Activated naive CD4-positive, alpha-beta T cell treated with anti-CD3 and anti-CD28 coated beads for 36 hours (primary cell): ENCODE measurements around the gene PSIP1. TPM values are rescaled to one million over a fixed set of nuclear protein-coding genes. Genes with fewer than 3 reads are reported as not detected.

Experiments
- CTCF ChIA-PET: fragments of 350-600 bp; sonication (Branson Sonifier 250); formaldehyde crosslinking; loops from one replicate; lab custom pipeline; 2021; ENCODE audit warnings: antibody characterized with exemption; lab: Charles Lee
- DNase-seq: peaks from one replicate; pipeline ENCODE4 v3.0.0-alpha.2; 2020
- H3K27ac Mint-ChIP-seq: one replicate; pipeline ENCODE4 v1.8.0; 2021; ENCODE audit warnings: mild to moderate bottlenecking, mixed read lengths
- H3K27me3 Mint-ChIP-seq: one replicate; pipeline ENCODE4 v1.8.0; 2021; ENCODE audit warnings: low read depth, mixed read lengths
- H3K36me3 Mint-ChIP-seq: one replicate; pipeline ENCODE4 v1.8.0; 2021; ENCODE audit warnings: low read depth, mixed read lengths
- H3K4me1 Mint-ChIP-seq: one replicate; pipeline ENCODE4 v1.8.0; 2021; ENCODE audit warnings: low read depth, mixed read lengths
- H3K4me3 Mint-ChIP-seq: one replicate; pipeline ENCODE4 v1.8.0; 2021; ENCODE audit warnings: mild to moderate bottlenecking, moderate library complexity, mixed read lengths
- H3K9me3 Mint-ChIP-seq: one replicate; pipeline ENCODE4 v1.8.0; 2021; ENCODE audit warnings: mixed read lengths
- intact Hi-C: fragments of 100-400 bp; cut with micrococcal nuclease; formaldehyde crosslinking; loops from one replicate; pipeline ENCODE4 v1.15.1; 2023
- total RNA-seq, 2 experiments: library from RNA; stranded (reverse); gene quantifications; one replicate each; pipeline ENCODE4 v1.2.3, GENCODE V29; 2021

Gene PSIP1
- total RNA-seq, 2 experiments from 2014 or later, result 161 to 164 TPM

GRCh38 chr9:15525958-15526357 is 15.2 kb upstream of the PSIP1 start:
- Mint-ChIP-seq H3K4me1 (peaks cover 5% of the 10 kb centered on the region), H3K9me3 (no peaks in the 10 kb centered on the region), H3K36me3 (no peaks in the 10 kb centered on the region), H3K4me3 (no peak overlapping the region), H3K27me3 (no peaks in the 10 kb centered on the region), H3K27ac (no peak overlapping the region)
- CTCF ChIA-PET, result no interaction called here
- intact Hi-C loops, result no loop called here
- no peak for DNase-seq

GRCh38 chr9:15524845-15525455 is 14.2 kb upstream of the PSIP1 start:
- Mint-ChIP-seq H3K27ac (no peak overlapping the region), H3K27me3 (no peaks in the 10 kb centered on the region), H3K4me3 (no peak overlapping the region), H3K9me3 (no peaks in the 10 kb centered on the region), H3K4me1 (peaks cover 5% of the 10 kb centered on the region), H3K36me3 (no peaks in the 10 kb centered on the region)
- intact Hi-C loops, result no loop called here
- DNase-seq, result no peak
- CTCF ChIA-PET, result no interaction called here

GRCh38 chr9:15522130-15522755 is 11.5 kb upstream of the PSIP1 start:
- no peak overlapping the region for H3K27ac Mint-ChIP-seq
- H3K9me3 Mint-ChIP-seq, result no peaks in the 10 kb centered on the region
- no peaks in the 10 kb centered on the region for H3K27me3 Mint-ChIP-seq
- H3K36me3 Mint-ChIP-seq, result no peaks in the 10 kb centered on the region
- CTCF ChIA-PET, result interaction anchor here (0.7 to 1.5 kb wide), 3 partner anchors 9 to 31 kb away, joined by 3 read pairs; partner anchors contain the start of gene CCDC171
- H3K4me3 Mint-ChIP-seq, result no peak overlapping the region
- DNase-seq, result no peak
- H3K4me1 Mint-ChIP-seq, result peaks cover 5% of the 10 kb centered on the region
- intact Hi-C loops, result no loop called here

GRCh38 chr9:15521254-15521653 is 10.5 kb upstream of the PSIP1 start:
- Mint-ChIP-seq H3K9me3 (no peaks in the 10 kb centered on the region), H3K27me3 (no peaks in the 10 kb centered on the region), H3K4me1 (peaks cover 5% of the 10 kb centered on the region), H3K36me3 (no peaks in the 10 kb centered on the region), H3K4me3 (no peak overlapping the region), H3K27ac (no peak overlapping the region)
- intact Hi-C loops, result no loop called here
- no peak for DNase-seq
- CTCF ChIA-PET, result no interaction called here

GRCh38 chr9:15519831-15520230 is 9.1 kb upstream of the PSIP1 start:
- H3K27ac Mint-ChIP-seq, result no peak overlapping the region
- no peak for DNase-seq
- intact Hi-C loops, result no loop called here
- peaks cover 5% of the 10 kb centered on the region for H3K4me1 Mint-ChIP-seq
- CTCF ChIA-PET, result no interaction called here
- no peaks in the 10 kb centered on the region for H3K27me3 Mint-ChIP-seq
- H3K36me3 Mint-ChIP-seq, result no peaks in the 10 kb centered on the region
- H3K9me3 Mint-ChIP-seq, result no peaks in the 10 kb centered on the region
- H3K4me3 Mint-ChIP-seq, result no peak overlapping the region

GRCh38 chr9:15513335-15513734 is 2.6 kb upstream of the PSIP1 start:
- Mint-ChIP-seq H3K27me3 (no peaks in the 10 kb centered on the region), H3K36me3 (peaks cover 15% of the 10 kb centered on the region), H3K4me1 (peaks cover 30% of the 10 kb centered on the region), H3K9me3 (no peaks in the 10 kb centered on the region), H3K4me3 (no peak overlapping the region), H3K27ac (no peak overlapping the region)
- CTCF ChIA-PET, result interaction anchor here (0.6 to 1.3 kb wide), 4 partner anchors 19 to 40 kb away, joined by 3 to 4 read pairs (median 4); partner anchors contain the start of gene CCDC171
- no peak for DNase-seq
- intact Hi-C loops, result loop anchor here (5.0 kb wide), 2 partner anchors 286 to 521 kb away; no protein-coding TSS in a partner anchor

GRCh38 chr9:15512889-15513288 is 2.1 kb upstream of the PSIP1 start:
- no peak overlapping the region for H3K4me3 Mint-ChIP-seq
- H3K4me1 Mint-ChIP-seq, result peaks cover 34% of the 10 kb centered on the region
- CTCF ChIA-PET, result interaction anchor here (0.6 to 2.2 kb wide), 7 partner anchors 13 to 40 kb away, joined by 3 to 7 read pairs (median 4); partner anchors contain the start of gene CCDC171
- H3K27ac Mint-ChIP-seq, result no peak overlapping the region
- no peaks in the 10 kb centered on the region for H3K9me3 Mint-ChIP-seq
- intact Hi-C loops, result loop anchor here (5.0 kb wide), 2 partner anchors 286 to 521 kb away; no protein-coding TSS in a partner anchor
- H3K27me3 Mint-ChIP-seq, result no peaks in the 10 kb centered on the region
- H3K36me3 Mint-ChIP-seq, result peaks cover 19% of the 10 kb centered on the region
- no peak for DNase-seq

- intact Hi-C loops, result loop anchor here (5.0 kb wide), 2 partner anchors 285 to 520 kb away; no protein-coding TSS in a partner anchor
- Mint-ChIP-seq H3K27ac (peak overlapping the region; percentile 46), H3K9me3 (no peaks in the 10 kb centered on the region), H3K27me3 (no peaks in the 10 kb centered on the region), H3K4me1 (peaks cover 39% of the 10 kb centered on the region), H3K4me3 (peak overlapping the region; percentile 42), H3K36me3 (peaks cover 22% of the 10 kb centered on the region)
- DNase-seq, result no peak
- CTCF ChIA-PET, result interaction anchor here (0.5 to 2.2 kb wide), 10 partner anchors 8 to 42 kb away, joined by 3 to 7 read pairs (median 4); partner anchors contain the start of gene CCDC171
Measured at GRCh38 chr9:15512204-15512603, 1.4 kb upstream of the PSIP1 start.

- intact Hi-C loops, result loop anchor here (2.0 to 5.0 kb wide), 3 partner anchors 203 to 518 kb away; partner anchors contain the start of gene TTC39B
- peak; percentile 77 for DNase-seq
- Mint-ChIP-seq H3K27ac (peak overlapping the region; percentile 93), H3K4me3 (peak overlapping the region; percentile 92), H3K4me1 (peaks cover 55% of the 10 kb centered on the region), H3K27me3 (no peaks in the 10 kb centered on the region), H3K36me3 (peaks cover 39% of the 10 kb centered on the region), H3K9me3 (no peaks in the 10 kb centered on the region)
- CTCF ChIA-PET, result interaction anchor here (1.0 to 1.5 kb wide), 2 partner anchors 42 to 302 kb away, joined by 3 to 4 read pairs; no protein-coding TSS in a partner anchor
Measured at GRCh38 chr9:15509931-15510788, 610 bp downstream of the PSIP1 start.

GRCh38 chr9:15505921-15506320 is 4.8 kb downstream of the PSIP1 start:
- peaks cover 60% of the 10 kb centered on the region for H3K4me1 Mint-ChIP-seq
- peaks cover 57% of the 10 kb centered on the region for H3K36me3 Mint-ChIP-seq
- H3K4me3 Mint-ChIP-seq, result no peak overlapping the region
- no peaks in the 10 kb centered on the region for H3K9me3 Mint-ChIP-seq
- intact Hi-C loops, result no loop called here
- CTCF ChIA-PET, result interaction anchor here (2.0 kb wide), 1 partner anchor 27 kb away, joined by 4 read pairs; no protein-coding TSS in a partner anchor
- DNase-seq, result no peak
- H3K27ac Mint-ChIP-seq, result peak overlapping the region; percentile 8
- no peaks in the 10 kb centered on the region for H3K27me3 Mint-ChIP-seq

- DNase-seq, result no peak
- Mint-ChIP-seq H3K36me3 (peaks cover 43% of the 10 kb centered on the region), H3K4me1 (peaks cover 60% of the 10 kb centered on the region), H3K27ac (no peak overlapping the region), H3K27me3 (no peaks in the 10 kb centered on the region), H3K4me3 (no peak overlapping the region), H3K9me3 (no peaks in the 10 kb centered on the region)
- CTCF ChIA-PET, result interaction anchor here (0.6 to 1.6 kb wide), 2 partner anchors 36 to 49 kb away, joined by 3 to 7 read pairs; no protein-coding TSS in a partner anchor
- intact Hi-C loops, result no loop called here
Measured at GRCh38 chr9:15501803-15502202, 9.0 kb downstream of the PSIP1 start.

- H3K27ac Mint-ChIP-seq, result no peak overlapping the region
- no peaks in the 10 kb centered on the region for H3K27me3 Mint-ChIP-seq
- peaks cover 41% of the 10 kb centered on the region for H3K36me3 Mint-ChIP-seq
- H3K4me1 Mint-ChIP-seq, result peaks cover 61% of the 10 kb centered on the region
- no peaks in the 10 kb centered on the region for H3K9me3 Mint-ChIP-seq
- CTCF ChIA-PET, result interaction anchor here (0.6 to 1.9 kb wide), 4 partner anchors 9 to 50 kb away, joined by 3 to 7 read pairs (median 4); no protein-coding TSS in a partner anchor
- intact Hi-C loops, result no loop called here
- no peak overlapping the region for H3K4me3 Mint-ChIP-seq
- no peak for DNase-seq
Measured at GRCh38 chr9:15501179-15501578, 9.6 kb downstream of the PSIP1 start.
